H1 (cell line): Measurements from ENCODE around the gene ALOX12. TPM values are rescaled to one million over a fixed set of nuclear protein-coding genes. Genes with fewer than 3 reads are reported as not detected.

Experiments
- CEBPB ChIP-seq: IDR thresholded peaks from 2 replicates; pipeline ENCODE4 v1.6.1; 2012; ENCODE audit warnings: low read depth, low read length
- CHD2 ChIP-seq: IDR thresholded peaks from 2 replicates; pipeline ENCODE4 v1.6.1; 2012; ENCODE audit warnings: low read length, improper control_type of control experiment
- JUND ChIP-seq: IDR thresholded peaks from 2 replicates; pipeline ENCODE4 v1.6.1; 2011; ENCODE audit warnings: mild to moderate bottlenecking, improper control_type of control experiment, low read length
- KDM4A ChIP-seq: IDR thresholded peaks from one replicate; pipeline ENCODE4 v1.7.1; 2012; ENCODE audit warnings: low read depth, mild to moderate bottlenecking, moderate library complexity, low read length, inconsistent platforms; ENCODE audit not compliant: severe bottlenecking
- TAF7 ChIP-seq: optimal IDR thresholded peaks from 2 replicates; pipeline ENCODE3; 2011; ENCODE audit warnings: low read depth, mild to moderate bottlenecking, inconsistent platforms, low read length, moderate library complexity, borderline replicate concordance
- polyA plus RNA-seq, 7 experiments: library from polyadenylated mRNA; depleted of rRNA in 3 of 7; stranded (reverse) in 5 of 7; unstranded in 2 of 7; fragments of >200 nt in 5 of 7; fragments of 200-250 nt in 2 of 7; gene quantifications; 1 replicate in 5 of 7; 2 replicates in 1 of 7; 4 replicates in 1 of 7; pipeline versions ENCODE4 v1.2.1 to v1.2.3, GENCODE V29; 2011 to 2013; ENCODE audit warnings: missing spikeins in 2 of 7, mixed read lengths in 2 of 7
- total RNA-seq: library from RNA; stranded (reverse); fragmentation: NEBNext Ultra II Directional; extraction: Animal tissue kit (Norgen Biotek cat#: 25700); gene quantifications from 2 replicates; pipeline ENCODE4 v1.2.1, GENCODE V29; 2021
- TF ChIP-seq, protein P1 (sequence below): fragments of 300-600 bp; sonication (generic); IDR thresholded peaks from 2 replicates; pipeline ENCODE4 v1.7.1; 2012; ENCODE audit warnings: low read length, moderate library complexity, mild to moderate bottlenecking, inconsistent platforms; ENCODE audit not compliant: insufficient replicate concordance
- TF ChIP-seq, protein P2 (sequence below): IDR thresholded peaks from 2 replicates; pipeline ENCODE4 v1.6.1; 2011; ENCODE audit warnings: low read depth, mild to moderate bottlenecking, low read length; ENCODE audit not compliant: insufficient read depth

The ALOX12 gene
- total and polyA plus RNA-seq, 2 of the 8 experiments (the other 6 are each of a cell fraction or from before 2014, with no cell fraction given), result 1.4 to 2.0 TPM

DNA sequence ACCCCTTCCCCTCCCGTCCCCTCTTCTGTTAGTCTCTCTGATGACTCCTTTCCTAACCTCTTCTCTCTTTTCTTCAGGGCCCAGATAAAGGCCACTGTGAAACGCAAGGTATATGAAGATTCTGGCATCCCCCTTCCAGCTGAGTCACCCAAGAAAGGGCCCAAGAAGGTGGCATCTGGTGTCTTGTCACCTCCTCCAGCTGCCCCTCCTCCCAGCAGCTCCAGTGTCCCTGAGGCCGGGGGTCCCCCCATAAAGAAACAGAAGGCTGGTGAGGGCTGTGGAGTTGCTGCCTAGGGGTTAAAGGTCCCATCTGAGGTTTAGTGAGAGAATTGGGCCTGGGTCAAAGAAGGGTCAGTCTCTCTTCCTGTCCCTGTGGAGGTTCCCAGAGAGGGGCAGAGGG is 20.6 kb downstream of the ALOX12 start (continued):
- TF ChIP-seq, protein P1, sequence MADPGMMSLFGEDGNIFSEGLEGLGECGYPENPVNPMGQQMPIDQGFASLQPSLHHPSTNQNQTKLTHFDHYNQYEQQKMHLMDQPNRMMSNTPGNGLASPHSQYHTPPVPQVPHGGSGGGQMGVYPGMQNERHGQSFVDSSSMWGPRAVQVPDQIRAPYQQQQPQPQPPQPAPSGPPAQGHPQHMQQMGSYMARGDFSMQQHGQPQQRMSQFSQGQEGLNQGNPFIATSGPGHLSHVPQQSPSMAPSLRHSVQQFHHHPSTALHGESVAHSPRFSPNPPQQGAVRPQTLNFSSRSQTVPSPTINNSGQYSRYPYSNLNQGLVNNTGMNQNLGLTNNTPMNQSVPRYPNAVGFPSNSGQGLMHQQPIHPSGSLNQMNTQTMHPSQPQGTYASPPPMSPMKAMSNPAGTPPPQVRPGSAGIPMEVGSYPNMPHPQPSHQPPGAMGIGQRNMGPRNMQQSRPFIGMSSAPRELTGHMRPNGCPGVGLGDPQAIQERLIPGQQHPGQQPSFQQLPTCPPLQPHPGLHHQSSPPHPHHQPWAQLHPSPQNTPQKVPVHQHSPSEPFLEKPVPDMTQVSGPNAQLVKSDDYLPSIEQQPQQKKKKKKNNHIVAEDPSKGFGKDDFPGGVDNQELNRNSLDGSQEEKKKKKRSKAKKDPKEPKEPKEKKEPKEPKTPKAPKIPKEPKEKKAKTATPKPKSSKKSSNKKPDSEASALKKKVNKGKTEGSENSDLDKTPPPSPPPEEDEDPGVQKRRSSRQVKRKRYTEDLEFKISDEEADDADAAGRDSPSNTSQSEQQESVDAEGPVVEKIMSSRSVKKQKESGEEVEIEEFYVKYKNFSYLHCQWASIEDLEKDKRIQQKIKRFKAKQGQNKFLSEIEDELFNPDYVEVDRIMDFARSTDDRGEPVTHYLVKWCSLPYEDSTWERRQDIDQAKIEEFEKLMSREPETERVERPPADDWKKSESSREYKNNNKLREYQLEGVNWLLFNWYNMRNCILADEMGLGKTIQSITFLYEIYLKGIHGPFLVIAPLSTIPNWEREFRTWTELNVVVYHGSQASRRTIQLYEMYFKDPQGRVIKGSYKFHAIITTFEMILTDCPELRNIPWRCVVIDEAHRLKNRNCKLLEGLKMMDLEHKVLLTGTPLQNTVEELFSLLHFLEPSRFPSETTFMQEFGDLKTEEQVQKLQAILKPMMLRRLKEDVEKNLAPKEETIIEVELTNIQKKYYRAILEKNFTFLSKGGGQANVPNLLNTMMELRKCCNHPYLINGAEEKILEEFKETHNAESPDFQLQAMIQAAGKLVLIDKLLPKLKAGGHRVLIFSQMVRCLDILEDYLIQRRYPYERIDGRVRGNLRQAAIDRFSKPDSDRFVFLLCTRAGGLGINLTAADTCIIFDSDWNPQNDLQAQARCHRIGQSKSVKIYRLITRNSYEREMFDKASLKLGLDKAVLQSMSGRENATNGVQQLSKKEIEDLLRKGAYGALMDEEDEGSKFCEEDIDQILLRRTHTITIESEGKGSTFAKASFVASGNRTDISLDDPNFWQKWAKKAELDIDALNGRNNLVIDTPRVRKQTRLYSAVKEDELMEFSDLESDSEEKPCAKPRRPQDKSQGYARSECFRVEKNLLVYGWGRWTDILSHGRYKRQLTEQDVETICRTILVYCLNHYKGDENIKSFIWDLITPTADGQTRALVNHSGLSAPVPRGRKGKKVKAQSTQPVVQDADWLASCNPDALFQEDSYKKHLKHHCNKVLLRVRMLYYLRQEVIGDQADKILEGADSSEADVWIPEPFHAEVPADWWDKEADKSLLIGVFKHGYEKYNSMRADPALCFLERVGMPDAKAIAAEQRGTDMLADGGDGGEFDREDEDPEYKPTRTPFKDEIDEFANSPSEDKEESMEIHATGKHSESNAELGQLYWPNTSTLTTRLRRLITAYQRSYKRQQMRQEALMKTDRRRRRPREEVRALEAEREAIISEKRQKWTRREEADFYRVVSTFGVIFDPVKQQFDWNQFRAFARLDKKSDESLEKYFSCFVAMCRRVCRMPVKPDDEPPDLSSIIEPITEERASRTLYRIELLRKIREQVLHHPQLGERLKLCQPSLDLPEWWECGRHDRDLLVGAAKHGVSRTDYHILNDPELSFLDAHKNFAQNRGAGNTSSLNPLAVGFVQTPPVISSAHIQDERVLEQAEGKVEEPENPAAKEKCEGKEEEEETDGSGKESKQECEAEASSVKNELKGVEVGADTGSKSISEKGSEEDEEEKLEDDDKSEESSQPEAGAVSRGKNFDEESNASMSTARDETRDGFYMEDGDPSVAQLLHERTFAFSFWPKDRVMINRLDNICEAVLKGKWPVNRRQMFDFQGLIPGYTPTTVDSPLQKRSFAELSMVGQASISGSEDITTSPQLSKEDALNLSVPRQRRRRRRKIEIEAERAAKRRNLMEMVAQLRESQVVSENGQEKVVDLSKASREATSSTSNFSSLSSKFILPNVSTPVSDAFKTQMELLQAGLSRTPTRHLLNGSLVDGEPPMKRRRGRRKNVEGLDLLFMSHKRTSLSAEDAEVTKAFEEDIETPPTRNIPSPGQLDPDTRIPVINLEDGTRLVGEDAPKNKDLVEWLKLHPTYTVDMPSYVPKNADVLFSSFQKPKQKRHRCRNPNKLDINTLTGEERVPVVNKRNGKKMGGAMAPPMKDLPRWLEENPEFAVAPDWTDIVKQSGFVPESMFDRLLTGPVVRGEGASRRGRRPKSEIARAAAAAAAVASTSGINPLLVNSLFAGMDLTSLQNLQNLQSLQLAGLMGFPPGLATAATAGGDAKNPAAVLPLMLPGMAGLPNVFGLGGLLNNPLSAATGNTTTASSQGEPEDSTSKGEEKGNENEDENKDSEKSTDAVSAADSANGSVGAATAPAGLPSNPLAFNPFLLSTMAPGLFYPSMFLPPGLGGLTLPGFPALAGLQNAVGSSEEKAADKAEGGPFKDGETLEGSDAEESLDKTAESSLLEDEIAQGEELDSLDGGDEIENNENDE, result no peak
- TF ChIP-seq CEBPB (no peak), TAF7 (no peak), KDM4A (no peak), JUND (no peak), CHD2 (no peak)
- TF ChIP-seq, protein P2, sequence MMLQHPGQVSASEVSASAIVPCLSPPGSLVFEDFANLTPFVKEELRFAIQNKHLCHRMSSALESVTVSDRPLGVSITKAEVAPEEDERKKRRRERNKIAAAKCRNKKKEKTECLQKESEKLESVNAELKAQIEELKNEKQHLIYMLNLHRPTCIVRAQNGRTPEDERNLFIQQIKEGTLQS, result no peak
